HEK293 (cell line): ENCODE data around the gene RPS6KA5.

Experiments used
- CTCF ChIP-seq: fragments of 450-650 bp; formaldehyde crosslinking; IDR thresholded peaks from 2 replicates; pipeline ENCODE4 v1.5.1; 2016; ENCODE audit warnings: missing biosample characterization, missing genetic modification characterization
- FEZF1 ChIP-seq: fragments of 450-650 bp; formaldehyde crosslinking; IDR thresholded peaks from 2 replicates; pipeline ENCODE4 v1.5.1; 2016; ENCODE audit warnings: missing biosample characterization, missing genetic modification characterization
- YY1 ChIP-seq: fragments of 450-650 bp; formaldehyde crosslinking; IDR thresholded peaks from 2 replicates; pipeline ENCODE4 v1.5.1; 2018; ENCODE audit warnings: missing biosample characterization, missing genetic modification characterization
- ZBTB7A ChIP-seq: fragments of 450-650 bp; formaldehyde crosslinking; IDR thresholded peaks from 2 replicates; pipeline ENCODE4 v1.5.1; 2016; ENCODE audit warnings: low read depth, missing biosample characterization, missing genetic modification characterization
- ZFP37 ChIP-seq: fragments of 450-650 bp; formaldehyde crosslinking; IDR thresholded peaks from 2 replicates; pipeline ENCODE4 v1.5.1; 2016; ENCODE audit warnings: missing biosample characterization, missing genetic modification characterization
- ZNF37A ChIP-seq: fragments of 450-650 bp; IDR thresholded peaks from 2 replicates; pipeline ENCODE4 v1.5.1; 2018; ENCODE audit warnings: missing biosample characterization, missing genetic modification characterization
- TF ChIP-seq, protein P1 (sequence below): fragments of 450-650 bp; formaldehyde crosslinking; optimal IDR thresholded peaks from 2 replicates; pipeline ENCODE3; 2016; ENCODE audit warnings: missing biosample characterization, mild to moderate bottlenecking, missing genetic modification characterization

GRCh38 chr14:90883782-90884181 is 176.7 kb downstream of the RPS6KA5 start:
- TF ChIP-seq, protein P1, sequence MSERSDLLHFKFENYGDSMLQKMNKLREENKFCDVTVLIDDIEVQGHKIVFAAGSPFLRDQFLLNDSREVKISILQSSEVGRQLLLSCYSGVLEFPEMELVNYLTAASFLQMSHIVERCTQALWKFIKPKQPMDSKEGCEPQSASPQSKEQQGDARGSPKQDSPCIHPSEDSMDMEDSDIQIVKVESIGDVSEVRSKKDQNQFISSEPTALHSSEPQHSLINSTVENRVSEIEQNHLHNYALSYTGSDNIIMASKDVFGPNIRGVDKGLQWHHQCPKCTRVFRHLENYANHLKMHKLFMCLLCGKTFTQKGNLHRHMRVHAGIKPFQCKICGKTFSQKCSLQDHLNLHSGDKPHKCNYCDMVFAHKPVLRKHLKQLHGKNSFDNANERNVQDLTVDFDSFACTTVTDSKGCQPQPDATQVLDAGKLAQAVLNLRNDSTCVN (tag by site-specific recombination): no peak
- no peak for TF ChIP-seq CTCF (tag by site-specific recombination)
- no peak for TF ChIP-seq ZBTB7A (tag by site-specific recombination)
- TF ChIP-seq YY1: no peak
- no peak for TF ChIP-seq ZFP37 (tag by site-specific recombination)
- no peak for TF ChIP-seq FEZF1 (tag by site-specific recombination)
- TF ChIP-seq ZNF37A (tag by site-specific recombination): no peak
